Mammary epithelial cell (primary cell): Measurements from ENCODE around the gene TRIM31.

Source experiments
- EZH2 ChIP-seq: IDR thresholded peaks from 2 replicates; pipeline ENCODE4 v1.6.1; 2012; ENCODE audit warnings: low read length, inconsistent platforms, borderline replicate concordance
- TF ChIP-seq, protein P1 (sequence below), 2 donors: IDR thresholded peaks in 1 of 2; conservative IDR thresholded peaks in 1 of 2; 2 replicates each; pipeline ENCODE4 v1.5.1; 2011 to 2012; ENCODE audit warnings: inconsistent platforms in 2 of 2, low read length in 2 of 2, mild to moderate bottlenecking in 2 of 2, control low read depth in 1 of 2, low read depth in 1 of 2; ENCODE audit not compliant: insufficient read depth in 1 of 2; ENCODE audit errors: extremely low read depth in 1 of 2

DNA sequence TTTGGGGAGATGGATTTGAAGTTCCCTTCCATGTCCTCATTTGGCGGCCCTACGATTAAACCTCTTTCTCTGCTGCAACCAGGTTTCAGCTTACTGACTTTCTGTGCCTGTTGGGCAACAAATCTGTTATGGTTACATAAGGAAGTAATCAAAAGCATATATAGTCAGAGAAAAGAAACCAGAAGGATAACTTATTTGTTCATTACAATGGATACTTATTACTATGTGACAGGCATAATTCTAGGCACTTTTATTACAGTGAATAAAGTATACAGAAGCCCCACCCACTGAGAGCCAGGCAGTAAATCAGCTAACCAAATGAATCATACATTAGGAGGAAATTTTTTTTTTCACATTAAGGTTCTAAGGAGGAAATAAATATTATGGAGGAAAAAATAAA lies 9.6 kb upstream of the TRIM31 start:
- no peak for TF ChIP-seq EZH2
- TF ChIP-seq, protein P1, sequence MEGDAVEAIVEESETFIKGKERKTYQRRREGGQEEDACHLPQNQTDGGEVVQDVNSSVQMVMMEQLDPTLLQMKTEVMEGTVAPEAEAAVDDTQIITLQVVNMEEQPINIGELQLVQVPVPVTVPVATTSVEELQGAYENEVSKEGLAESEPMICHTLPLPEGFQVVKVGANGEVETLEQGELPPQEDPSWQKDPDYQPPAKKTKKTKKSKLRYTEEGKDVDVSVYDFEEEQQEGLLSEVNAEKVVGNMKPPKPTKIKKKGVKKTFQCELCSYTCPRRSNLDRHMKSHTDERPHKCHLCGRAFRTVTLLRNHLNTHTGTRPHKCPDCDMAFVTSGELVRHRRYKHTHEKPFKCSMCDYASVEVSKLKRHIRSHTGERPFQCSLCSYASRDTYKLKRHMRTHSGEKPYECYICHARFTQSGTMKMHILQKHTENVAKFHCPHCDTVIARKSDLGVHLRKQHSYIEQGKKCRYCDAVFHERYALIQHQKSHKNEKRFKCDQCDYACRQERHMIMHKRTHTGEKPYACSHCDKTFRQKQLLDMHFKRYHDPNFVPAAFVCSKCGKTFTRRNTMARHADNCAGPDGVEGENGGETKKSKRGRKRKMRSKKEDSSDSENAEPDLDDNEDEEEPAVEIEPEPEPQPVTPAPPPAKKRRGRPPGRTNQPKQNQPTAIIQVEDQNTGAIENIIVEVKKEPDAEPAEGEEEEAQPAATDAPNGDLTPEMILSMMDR (conservative IDR thresholded peaks at IDR 0.05 in 1 of 2, IDR thresholded peaks at IDR 0.05 in 1 of 2; ENCODE audit: extremely low read depth in 1 of 2, insufficient read depth in 1 of 2, low read depth in 1 of 2, low read length in 2 of 2): no peak
